GF-D8 (cell line): ENCODE data around the gene ADORA2A.
A peak's percentile ranks its signal among the peaks of the same experiment; 100 is the strongest.

Experiments
- DNase-seq: peaks from one replicate; lab custom pipeline; 2025; lab: John Stamatoyannopoulos, UW

ADORA2A gene

DNA sequence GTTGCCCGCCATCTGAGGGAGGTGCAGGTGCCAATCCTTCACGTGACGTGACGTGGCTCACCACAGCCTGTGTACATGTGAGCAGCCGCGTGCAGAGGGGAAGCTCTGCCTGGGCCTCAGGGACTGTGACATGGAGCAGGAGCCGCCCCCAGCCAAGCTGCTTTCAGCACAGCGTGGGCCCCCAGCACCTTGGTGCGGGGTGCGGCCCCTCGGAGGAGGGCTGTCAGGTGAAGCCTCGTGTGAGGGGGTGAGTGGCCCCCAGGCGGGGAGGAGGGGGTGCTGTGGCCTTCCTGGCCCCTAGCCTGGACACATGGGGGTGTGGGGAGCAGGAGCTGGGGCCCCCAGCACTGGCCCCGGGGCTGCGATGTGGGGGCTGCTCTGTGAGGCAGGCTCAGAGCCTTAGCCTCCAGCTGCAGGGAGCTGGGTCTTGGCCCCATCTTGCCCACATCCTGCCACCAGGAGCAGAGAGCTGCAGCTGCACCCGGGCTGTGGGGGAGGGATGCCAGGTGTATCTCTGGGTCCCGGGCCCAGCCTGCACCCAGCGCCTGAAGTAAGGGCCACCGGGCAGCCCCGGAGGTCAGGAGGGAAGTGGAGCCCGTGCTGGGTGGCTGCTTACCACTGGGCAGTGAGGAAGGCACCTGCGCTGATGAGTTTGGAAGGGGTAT, at the start of gene ADORA2A:
ADORA2A (plus strand) TSS at position 100 of the 665 bp plus-strand sequence. CDS start 5,806 bp downstream, outside the sequence.
- DNase-seq, result peak; percentile 68

DNA sequence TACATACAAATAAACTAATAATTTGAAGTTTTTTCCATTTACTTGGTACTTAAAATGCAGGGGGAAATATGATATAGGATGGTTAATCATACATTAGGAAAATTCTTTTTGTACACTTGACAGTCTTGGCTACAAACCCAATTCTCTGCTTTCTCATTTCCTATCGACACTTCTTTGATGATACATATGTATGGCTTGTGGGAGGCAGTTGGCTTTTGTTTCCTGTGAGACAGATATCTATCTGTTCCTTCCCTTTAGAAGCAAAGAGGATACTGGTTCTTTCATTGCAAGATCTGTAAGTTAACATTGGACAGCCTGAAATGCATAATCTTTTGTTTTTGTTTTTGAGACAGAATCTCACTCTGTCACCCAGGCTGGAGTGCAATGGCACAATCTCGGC, 47.9 kb upstream of the ADORA2A start:
- DNase-seq, result peak; percentile 56

DNA sequence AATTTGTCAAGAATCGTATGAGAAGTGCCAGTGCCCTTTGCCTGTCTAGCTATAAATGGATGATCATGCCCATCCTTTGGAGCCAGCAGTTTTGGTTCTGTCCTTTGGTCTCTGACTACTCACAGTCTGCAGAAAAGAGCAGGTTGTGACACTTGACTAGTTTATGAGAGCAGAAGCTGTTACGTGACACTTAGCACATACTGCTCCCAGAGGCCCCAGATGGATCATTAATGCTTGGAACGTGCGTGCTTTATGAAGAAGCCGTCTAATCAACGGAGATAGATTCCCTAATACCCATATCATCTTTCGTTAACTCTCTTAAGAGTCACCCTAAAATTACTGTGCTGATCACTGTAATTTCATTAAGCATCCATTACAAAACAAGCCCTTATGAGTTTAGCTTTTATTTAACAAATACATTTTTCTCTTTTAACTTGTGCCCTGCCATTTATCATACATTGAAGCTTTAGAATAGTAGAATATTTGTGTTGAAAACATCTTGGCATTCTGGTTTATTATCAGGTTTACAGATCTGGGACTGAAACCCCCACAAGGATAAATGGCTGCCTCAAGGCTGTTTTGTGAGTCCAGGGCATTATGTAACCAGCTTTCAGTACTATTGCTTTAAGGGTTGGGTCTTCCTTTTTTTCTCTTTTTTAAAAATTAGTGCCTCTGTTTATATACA, 47.0 kb upstream of the ADORA2A start:
- no peak for DNase-seq

DNA sequence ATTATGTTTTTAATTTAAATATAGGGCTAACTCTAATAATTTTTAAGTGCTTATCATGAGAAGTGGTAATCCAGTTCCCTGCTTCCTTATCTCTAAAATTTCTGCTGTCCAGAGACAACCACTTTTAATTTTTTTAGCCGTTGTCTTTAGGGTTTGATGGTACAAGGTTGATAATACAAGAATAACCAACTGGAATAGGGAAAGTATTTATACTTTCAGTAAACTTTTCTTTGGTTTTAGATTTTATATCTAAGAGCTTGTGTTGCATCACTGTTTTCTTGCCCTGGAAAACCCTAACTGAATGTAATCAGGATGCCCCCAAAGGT, 46.5 kb upstream of the ADORA2A start:
- DNase-seq, result no peak

DNA sequence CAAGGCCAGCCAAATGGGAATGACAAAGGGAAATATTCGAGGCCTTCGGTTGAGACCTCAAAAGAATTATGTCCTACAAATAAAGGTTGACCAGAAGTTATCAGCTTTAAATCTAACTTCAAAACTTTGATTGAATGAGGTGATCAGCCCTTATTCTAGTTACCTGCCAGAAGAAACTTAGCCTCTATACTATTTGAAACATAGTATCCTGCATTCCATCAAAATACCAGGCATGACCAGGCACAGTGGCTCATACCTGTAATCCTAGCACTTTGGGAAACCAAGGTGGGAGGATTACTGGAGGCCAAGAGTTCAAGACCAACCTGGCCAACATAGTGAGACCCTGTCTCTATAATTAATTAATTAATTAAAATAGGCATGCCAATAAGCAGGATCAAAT, 44.3 kb upstream of the ADORA2A start:
- DNase-seq, result no peak

DNA sequence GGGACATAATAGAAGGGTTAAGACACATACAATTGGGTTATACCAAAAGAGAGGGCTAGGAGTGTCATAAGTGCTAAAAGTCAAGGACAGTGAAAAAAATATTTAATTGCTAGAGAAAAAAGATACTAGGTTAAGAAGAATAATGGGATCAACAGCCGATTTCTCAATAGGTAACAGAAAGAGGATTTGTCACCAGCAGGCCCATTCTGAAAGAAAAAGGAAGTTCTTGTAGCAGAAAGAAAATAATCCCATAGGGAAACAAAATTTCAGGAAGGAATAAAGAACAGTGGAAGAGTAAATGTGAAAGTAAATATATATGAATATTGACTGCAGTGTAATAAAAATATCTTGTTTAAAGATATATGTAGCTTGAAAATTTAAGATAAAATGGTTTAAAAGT, 43.3 kb upstream of the ADORA2A start:
- DNase-seq, result no peak

DNA sequence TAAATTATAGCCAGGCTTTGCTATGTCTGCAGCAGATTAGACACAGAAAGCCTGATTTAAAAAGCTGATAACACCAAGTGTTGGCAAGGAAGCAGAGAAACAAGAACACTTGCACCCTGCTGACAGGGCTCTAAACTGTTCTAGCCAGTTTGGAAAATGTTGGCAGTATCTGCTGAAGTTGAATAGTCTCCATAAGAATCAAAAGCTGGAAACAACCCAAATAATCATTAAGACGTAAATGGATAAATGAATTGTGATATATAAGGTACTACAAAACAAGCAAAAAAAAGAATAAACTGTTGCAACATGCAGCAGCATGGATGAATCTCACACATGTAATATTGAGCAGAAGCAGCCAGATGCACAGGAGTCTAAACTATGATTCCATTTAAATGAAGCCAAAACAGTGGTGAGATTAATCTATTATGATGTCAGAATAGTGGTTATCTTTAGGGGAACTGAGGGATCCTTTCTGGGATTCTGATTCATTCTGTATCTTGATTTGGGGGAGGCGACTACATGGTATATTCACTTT, 40.4 kb upstream of the ADORA2A start:
- no peak for DNase-seq

DNA sequence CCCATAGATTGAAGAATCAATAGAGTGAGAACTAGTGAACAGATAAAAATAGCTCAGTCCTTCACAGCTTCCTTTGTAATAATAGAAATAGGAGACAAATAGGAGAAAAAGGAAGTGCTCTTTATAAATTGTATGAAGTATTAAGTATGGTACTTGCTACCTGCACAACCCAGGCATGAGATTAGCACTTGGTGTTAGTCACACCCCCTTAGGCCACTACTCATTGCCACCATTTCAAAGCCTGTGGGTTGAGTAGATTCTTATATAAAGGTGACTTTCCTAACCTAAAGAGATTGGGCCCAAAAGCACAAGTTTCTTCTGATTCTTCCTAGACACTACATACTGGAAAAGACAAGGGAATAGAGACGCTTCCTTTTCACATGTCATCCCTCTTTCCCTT, 37.7 kb upstream of the ADORA2A start:
- DNase-seq, result no peak

DNA sequence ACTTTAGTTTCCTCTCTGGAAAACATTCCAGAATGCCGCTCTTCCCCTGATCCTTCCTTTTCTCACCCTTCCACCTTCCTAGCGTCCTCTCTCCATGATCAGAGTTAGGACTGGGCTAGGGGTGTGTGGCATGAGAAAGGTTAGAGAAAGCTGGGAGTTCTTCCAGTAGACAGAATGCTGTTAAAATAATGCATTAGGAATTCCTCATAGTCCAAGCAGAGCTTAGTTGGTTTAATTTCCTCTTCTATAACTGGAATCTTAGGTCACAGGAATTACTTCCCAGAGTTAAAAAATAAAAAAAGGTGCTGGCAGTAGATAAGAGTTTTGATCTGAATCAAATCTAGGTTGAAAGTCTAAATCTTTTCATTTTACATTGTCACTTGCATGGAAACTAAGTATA, 37.2 kb upstream of the ADORA2A start:
- DNase-seq, result no peak

DNA sequence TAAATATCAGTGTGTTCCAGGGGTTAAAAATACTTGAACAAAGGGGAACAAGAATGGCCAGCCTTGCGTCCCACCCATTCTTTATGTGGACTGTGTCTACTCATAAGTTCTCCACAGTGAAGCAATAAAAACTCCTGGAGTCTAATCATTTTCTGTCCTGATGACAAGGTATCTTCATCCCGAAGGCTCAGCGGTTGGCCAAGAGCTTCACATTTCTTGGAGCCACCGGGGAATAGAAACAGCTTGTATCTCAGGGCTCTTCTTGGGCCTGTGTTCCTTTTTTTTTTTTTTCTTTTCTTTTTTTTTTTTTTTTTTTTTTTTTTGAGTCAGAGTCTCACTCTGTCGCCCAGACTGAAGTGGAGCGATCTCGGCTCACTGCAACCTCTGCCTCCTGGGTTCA, 36.8 kb upstream of the ADORA2A start:
- DNase-seq, result no peak

DNA sequence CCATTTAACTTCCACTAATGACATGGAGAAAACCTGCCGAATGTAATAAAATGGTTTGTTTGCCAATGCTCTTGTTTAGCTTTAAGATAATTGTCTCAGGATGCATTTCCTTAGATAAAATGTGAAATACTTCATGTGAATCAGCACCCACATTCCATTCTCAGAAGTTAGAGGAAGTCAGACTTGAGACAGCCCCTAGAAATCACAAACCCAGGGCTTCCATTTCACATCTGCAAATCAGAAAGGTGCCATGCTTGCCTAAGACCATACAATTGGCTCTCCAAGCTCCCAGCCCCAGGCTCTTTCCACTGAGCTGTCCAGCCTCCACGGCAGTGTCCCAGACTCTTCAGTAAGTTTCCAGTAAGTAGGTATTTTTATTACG, 35.6 kb upstream of the ADORA2A start:
- DNase-seq, result no peak

DNA sequence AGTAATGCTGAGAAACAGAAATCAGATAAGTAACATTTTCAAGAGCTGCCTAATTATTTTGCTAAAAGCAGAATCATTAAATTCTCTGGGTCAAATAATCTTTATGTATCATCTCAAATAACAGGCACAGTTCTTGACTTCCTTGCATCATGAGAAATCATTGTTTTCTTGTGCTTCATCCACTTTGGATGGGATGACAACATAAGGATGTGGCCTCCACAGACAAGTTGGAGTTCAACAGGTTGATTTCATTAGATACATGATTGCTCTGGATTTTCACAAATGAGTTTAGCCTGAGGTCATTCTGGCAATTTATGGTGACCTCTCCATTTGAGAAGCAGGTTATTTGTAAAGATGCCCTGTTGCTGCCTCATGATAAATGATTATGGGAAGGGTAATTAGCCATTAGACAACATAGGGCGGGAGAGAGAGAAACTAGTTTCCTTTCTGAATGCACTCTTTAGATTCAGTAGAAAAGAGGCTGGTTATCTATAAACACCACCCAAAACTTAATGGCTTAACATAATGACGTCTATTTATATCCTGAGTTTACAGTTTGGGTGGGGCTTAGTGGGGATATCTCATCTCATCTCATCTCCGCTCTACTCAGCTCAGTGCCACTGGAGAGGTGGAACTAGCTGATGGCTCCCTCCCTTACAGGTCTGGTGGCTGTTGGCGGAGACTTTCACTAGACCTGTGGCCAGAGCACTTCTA, 35.0 kb upstream of the ADORA2A start:
- DNase-seq, result no peak

DNA sequence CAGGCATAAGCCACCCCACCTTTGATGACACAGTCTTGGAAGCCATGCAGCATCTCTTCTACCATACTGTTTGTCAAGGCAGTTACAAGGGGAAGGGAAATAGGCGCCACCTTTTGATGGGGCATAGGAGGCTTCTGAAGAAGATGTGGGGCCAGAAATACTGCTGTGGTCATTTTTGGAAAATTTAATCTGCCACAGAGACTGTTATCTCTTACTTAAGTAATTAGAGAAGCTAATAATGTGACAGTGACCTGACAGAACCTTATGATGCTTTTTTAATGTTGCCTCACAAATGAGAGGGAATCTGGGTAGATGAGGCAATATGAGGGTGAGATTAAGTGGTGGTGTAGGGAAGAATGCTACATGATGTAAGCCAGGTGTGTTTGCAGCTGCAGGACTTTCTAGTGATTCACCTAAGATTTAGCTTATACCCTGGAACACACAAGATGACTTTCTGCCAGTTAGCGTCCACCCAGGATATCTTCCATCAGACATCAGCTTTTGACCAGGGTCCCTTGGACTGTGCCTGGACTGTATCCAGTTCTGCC, 34.3 kb upstream of the ADORA2A start:
- no peak for DNase-seq

DNA sequence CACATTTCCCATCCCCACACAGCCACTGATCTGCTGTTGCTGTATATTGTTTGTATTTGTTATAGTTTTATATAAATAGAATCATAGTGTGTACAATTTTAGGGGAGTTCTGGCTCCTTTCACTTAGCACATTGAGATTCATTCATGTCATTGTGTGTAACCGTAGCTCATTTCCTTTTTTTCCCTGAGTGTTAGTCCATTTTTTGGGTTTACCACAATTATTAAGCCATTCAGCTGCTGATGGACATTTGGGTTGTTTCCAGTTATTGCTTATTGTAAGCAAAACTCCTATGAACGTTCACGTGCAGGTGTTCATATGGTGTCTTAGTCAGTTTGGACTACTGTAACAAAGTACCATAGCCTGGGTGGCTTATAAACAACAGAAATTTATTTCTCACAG, 33.6 kb upstream of the ADORA2A start:
- DNase-seq, result no peak

DNA sequence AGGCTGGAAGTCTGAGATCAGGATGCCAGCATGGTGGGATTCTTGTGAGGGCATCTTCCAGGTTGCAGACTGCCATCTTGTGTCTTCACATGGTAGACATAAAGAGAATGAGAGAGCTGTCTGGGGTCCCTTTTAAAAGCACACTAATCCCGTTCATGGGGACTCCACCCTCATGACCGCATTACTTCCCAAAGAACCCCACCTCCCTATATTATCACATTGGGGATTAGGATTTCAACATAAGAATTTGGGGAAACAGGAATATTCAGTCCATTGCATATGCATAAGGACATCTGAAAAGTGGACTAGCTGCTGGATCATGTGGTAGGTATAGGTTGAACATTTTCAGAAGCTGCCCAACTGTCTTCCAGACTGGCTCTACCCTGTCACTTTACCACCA, 33.1 kb upstream of the ADORA2A start:
- no peak for DNase-seq

DNA sequence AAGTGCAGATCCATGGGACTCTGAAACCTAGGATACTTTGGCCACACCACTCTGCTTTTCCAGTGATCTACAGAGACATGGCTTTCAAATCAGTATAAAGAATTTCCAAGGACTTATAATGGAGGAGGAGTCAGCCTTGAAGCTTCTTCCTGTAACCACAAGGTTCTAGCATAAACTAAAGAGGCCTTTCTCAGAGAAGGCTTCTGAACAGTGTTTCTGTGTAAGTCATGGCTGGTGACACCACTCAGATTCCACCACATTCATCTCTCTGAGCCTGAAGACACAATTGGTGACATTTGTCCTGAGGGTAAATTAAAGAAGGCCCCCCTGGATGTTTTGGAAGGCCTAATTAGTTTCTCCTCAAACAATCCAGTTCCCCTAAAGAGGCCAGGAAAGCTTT, 29.0 kb upstream of the ADORA2A start:
- no peak for DNase-seq

DNA sequence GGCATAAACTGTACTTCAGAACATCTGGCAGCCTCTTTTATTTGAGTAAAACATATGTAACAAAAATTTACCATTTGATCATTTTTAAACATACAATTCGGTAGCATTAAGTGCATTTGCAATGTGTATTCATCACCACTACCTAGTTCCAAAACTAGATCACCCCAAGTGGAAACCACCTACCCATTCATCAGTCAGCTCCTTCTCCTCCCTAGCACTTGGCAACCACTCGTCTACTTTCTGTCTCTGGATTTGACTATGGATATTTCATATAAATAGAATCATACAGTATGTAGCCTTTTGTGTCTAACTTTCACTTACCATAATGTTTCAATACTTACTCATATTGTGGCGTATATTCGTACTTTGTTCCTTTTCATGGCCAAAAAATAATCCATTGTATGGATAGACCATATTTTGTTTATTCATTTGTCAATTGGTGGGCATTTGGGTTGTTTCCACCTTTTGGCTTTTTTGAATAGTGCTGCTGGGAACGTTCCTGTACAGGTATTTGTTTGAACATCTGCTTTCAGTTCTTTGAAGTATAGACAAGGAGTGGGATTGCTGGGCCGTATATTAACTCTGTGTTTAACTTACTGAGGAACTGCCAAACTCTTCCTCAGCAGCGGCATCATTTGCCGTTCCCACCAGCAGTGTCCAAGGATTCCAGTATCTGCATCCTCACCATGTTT, 27.2 kb upstream of the ADORA2A start:
- DNase-seq, result no peak

DNA sequence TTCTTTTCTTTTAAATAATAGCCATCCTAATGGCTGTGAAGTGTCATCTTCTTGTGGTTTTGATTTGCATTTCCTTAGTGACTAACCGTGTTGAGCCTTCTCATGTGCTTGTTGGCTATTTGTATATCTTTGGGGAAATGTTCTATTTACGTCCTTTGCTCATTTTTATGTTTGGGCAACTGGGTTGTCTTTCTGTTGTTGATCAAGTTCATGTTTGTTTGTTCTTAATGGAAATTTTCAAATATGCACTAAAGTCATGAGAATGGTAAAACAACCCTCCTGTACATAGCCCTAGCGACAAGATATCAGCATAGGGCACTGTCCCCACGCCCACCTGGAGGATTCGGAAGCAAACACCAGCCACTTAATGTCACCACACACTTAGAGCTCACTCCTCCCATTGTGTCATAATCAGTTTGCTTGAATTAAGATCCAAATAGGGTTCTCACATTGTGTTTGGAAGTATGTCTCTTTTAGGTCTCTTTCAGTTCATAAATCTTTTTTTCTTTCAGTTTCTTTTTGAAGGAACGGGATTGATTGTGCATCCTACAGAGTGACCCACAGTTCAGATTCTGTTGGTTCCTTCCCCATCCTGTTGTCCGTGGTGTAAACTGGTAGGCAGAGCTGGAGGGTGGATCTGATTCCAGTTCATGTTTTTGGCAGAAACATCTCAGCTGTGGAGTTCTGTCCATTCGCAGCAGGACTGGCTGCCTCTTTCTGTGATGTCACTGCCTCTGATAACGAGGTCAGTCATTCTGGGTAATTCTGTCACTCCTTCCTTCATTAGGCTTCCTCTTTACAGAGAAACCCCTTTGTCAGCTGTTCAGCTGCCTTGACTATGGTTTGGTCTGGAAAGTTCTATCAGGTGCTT, 26.4 kb upstream of the ADORA2A start:
- DNase-seq, result no peak

DNA sequence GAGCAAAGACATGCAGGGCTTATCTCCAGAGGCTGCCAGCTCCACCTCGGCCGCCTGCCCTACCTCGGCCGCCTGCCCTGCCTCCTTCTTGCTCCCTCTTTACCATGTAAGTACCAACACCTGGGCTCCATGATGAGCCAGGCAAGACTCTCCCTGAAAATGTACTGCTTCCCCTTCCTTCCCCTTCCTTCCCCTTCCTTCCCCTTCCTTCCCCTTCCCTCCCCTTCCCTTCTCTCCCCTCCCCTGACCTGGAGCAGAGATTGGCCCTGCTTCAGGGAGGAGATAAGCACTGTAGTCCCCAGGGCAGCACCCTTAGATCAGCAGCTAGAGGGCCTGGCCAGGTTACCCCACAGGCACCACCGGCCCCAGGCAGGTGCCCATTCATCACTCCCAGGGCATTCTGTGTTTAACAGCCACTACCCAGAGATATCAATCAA, 25.4 kb upstream of the ADORA2A start:
- no peak for DNase-seq

DNA sequence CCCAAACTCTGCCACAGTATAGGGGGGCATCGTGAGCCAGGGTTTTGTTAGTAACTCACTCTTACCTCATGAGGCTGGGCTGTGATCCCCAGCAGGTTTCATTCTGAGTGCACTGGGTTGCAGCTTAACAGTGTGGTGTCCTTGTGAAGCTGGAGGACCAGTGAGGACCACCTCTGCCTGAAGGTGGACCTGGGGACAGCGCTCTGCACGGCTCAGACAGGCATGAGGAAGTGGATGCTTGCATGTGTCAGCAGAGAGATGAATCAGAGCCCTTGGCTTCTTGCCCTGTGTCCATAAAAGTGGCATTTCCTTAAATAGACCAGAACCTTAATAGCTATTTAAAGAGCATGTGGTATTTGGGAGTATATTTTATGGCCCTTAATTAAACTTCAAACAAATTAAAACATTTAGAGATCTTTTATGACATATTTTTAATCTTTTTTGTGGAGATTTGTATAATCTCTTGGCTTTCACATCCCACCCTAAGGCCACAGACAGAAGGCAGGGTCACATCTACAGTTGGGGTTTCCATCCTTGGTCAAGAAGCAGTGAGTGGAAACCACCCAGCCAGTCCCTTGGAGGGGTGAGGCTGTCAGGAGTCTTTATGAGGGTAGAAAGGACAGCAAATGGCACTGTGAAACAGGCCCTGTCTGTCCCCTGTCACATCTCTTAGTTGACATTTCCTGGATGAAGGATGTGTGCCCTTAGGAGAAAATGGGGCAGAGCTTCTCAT, 24.8 kb upstream of the ADORA2A start:
- DNase-seq, result peak; percentile 55

DNA sequence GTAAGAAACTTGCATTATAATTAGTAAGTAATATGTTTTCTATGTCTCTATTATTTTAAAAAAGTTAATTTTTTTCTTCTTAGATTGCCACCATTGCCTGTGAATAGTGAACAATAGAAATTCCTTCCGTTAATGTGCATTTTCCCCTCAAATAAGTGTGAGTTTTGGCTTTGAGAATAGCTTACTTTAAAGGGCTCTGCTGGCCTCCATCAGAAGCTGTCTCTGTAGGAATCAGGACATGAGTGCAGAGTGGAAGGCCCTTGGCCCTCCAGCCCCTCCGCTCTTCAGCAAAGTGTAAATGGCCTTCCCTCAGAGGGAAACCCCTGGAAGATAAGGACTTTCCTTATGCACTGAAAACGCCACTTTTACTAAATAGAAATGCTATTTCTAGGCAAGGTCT, 24.1 kb upstream of the ADORA2A start:
- no peak for DNase-seq
